NCI-H1930 (cell line): ENCODE results near the gene HJV.
A peak's percentile ranks its signal among the peaks of the same experiment; 100 is the strongest.

Experiments used
- DNase-seq, 2 experiments: peaks; one replicate each; lab custom pipeline; 2025; lab: John Stamatoyannopoulos, UW

HJV gene

DNA sequence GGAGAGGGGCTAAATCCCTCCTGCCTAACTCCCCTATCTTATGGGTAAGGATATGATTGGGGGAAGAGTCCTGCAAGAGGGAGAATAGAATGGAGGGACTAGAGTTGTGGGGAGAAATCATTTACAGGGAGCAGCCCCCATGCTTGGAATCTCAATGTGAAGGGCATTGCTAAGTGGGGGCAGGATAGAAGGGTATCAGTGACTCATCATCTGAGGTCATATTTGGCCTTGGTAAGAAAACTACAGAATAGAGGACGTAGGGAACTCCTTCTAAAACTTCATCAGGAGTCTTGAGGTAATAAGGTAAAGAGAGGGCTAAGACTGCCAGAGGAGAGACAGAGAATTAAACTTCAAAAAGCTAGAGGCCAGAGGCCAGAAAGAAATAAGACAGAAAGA, 487 bp downstream of the HJV start:
- no peak for DNase-seq

DNA sequence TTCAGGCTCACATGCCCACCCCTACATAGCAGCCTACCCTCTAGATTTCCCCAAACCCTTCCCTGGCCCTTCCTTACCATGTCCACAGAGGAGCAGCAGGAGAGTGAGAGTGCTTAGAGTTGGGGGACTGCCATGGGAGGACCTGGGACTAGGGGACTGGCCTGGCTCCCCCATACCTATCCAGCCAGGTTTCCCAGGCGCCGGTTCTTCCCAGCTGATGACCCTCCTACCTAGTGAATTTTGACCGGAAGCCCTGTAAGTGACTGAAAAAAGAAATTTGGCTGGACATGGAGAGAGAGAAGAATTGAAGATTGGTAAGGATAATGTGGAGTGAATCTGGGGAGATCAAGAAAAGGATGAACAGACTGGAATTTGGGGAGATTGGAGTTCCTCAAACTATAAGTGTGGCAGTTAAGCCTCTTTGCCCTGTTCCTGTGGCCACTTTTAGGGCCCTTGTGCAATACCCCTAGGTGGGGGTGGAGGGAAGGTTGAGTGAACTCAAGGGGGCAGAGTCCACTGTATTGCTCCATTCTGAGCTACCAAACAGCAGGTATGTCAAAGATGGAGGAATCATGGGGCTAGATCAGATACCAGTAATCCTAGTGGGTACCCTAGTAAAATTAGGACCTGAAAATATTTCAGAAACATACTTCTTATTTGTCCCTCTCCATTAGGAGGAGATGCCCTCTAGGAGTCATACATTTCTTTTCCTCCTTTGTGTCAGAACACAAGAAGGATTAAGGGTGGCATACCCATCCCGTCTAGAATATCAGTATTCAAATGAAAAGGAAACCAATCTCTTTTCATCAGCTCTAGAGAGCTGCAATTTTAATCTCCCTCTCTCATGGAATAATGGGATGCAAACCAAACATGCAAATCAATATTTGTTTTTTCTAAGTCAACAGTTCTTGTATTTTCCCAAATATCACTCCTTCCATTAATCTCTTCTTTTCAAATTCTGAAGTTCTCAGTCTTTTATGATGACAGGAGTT, 1.2 kb downstream of the HJV start:
- no peak for DNase-seq

DNA sequence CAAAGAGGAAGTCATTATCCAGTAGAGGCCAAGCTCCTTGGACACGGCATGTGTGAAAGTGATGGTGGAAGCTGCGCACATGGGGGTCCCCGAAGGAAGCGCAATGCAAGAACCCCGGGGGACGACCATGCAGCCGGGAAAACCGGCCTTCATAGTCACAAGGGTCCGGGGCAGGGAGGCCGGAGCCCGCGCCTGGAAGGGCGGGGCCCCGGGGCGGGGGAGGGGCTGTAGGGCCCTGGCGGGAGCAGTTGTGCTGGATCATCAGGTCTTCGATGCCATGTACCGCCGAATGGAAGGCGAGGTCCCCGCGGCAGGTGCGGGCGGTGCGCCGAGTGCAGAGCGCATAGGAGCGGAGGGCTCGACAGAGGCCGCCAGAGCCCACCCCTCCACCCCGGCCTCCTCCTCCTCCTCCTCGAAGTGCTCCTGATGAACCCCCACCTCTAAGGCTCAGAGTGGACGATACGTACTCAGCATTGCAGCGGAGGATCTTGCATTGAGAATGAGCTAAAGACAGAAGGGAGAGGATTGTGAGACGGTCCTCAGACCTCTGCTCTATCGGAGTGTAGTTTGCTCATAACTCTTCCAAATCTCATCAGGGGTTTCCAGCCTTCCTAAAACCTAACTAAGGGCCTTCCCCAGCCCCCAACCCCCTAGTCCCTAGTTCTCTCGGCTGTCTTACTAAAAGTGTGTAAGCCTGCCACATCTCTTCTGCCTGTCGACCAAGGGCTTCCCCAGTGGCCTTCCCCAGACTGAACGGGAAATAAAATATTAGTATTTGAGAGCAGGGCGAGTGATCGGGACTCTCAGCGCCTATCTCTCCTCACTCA, 2.1 kb downstream of the HJV start:
- no peak for DNase-seq

DNA sequence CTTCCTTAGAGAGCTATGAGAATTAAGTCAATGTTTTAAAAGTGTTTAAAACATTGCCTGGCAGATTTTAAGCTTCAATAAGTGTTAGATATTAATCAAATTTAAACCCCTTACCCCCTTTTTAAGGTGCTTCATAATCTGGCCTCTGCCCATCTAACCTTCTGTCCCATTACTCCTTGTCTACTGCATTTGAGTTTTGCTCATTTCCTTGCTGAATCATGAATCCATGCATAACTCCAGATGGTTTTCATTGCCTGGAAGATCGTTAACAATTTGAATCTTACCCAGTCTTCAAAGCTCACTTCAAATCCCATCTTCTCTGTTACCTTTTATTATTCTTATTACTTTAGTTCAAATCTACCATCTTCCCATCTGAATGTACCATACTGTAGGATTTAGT, 4.6 kb downstream of the HJV start:
- DNase-seq: no peak

DNA sequence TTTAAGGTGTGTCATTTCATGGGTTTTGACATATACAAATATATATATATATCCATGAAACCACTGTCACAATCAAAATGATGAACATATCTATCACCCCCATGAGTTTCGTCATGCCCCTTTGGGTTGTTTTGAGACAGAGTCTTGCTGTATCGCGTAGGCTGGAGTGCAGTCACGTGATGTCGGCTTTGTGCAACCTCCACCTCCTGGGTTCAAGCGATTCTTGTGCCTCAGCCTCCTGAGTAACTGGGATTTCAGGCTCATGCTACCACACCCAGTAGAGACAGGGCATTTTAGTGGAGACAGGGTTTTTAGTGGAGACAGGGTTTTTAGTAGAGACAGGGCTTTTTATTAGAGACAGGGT, 8.0 kb downstream of the HJV start:
- no peak for DNase-seq

DNA sequence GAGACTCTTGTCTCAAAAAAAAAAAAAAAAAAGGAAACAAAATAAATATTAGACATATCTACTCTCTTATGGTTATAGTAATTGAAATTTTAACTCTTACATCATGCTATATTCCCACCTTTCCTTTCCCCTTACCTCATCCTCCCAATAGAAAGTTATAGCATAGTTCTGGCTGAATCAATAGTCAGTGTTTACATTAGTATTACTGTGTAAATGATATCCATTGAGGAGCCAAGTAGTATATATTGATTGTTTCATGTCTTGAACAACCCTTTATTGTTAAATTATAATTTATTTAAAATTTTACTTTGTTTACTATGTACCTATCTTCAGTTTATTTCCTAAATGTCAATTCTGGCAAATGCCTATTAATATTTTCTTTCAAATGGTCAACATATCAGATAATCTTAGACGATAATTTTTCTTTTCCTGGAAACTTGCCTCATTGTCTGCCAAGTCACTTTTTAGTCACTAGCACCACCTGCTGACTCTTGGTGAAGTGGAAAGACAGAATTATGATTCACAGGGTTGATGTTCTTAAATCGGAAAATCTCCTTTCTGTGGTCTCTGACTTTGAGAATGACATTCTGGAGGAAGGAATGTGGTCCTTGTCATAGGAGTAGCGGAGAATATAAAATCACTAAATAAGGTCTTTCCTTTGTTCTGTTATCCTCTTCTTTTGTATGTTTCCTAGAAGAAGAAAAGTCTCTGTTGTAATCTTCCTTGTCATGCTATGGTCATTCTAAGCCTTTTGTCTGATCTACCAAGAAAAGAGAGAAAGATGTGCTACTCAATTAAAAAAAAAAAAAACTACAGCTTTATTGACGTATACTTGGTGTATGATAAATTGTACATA, 8.6 kb downstream of the HJV start:
- DNase-seq: peak; percentile 6 to 56

DNA sequence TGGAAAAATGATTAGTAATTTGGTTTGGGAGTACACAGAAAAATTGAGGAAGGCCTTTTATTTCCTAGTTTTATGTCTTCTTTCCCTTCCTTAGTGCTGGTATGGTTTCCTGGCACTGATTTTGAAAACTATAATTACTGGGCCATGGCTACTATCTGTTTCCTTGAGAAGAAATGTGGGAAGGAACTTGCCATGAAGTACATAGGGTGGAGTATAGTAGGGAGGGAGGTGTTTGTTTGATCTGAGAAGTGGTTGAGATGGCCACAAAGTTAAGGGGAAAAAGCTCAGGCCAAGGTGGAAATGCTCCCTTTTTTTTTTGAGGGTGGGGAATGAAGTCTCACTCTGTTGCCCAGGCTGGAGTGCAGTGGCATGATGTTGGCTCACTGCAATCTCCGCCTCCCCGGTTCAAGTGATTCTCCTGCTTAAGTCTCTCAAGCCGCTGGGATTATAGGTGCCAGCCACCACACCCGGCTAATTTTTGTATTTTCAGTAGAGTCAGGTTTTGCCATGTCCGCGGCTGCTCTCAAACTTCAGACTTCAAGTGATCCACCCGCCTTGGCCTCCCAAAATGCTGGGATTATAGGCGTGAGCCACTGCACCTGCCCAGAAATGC, 11.3 kb downstream of the HJV start:
- DNase-seq: no peak

DNA sequence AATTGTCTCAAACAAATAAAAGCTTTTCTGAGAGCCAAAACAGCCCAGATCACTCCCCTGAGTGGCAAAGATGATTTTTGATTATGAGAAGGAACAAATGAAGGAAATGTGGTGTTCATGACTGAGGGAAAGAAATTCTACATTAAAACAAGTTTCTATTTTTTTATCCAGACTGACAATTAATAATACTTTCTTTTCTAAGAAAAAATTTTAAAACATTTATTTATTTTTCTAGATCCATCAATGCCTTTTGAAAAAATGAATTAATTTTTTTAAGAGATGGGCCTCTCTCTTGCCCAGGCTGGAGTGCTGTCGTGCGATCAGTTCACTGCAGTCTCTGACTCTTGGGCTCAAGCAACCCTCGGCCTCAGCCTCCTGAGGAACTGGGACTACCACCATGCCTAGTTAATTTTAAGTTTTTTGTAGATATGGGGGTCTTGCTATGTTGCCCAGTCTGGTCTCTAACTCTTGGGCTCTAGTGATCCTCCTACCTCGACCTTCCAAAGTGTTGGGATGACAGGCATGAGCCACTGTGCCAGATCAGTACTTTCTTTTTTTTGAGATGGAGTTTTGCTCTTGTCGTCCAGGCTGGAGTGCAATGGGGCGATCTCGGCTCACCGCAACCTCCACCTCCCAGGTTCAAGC, 13.9 kb downstream of the HJV start:
- no peak for DNase-seq

DNA sequence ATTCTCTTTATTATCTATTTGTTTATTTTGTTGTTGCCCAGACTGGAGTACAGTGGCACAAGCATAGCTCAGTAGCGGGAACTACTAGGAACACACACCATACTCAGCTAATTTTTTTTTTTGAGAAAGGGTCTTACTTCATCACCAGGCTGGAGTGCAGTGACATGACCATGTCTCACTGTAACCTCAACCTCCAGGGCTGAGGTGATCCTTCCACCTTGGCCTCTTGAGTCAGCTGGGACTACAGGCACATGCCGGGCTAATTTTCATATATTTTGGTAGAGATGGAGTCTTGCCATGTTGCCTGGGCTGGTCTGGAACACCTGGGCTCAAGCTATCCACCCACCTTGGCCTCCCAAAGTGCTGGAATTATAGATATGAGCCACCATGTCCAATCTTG, 19.8 kb downstream of the HJV start:
- no peak for DNase-seq

DNA sequence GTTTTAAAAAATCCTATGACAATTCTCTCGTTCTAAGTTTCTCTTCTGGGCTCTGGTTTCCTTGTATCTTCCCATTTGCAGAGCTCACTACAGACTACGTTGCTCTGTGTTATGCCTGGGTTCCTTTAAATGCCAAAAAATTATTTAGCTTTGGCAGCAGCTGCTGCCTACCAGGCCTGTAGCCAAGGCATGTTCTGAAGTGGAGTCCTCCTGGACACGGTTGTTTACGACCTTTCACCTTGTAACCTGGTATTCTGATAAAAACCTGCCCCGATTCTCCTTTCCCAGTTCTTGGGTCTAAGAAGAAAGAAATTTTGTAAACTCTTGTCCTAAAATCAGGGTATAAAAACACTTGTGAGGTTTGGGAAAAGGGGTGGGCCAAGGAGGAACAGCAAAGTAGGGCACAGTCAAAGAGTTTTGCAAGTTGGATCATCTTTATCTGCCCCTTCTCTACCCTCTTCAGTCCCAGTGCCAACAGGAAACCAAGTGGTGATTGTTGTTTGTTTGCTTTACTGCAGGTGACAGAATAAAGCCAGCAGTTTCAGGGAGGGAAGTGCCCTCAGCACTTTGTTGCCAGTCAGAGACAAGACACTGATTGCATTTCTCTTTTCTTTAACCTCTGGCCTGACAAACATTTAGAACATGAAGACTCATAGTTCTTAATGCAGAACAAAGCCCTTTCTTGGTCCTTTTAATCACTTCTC, 22.1 kb downstream of the HJV start:
- DNase-seq: no peak

DNA sequence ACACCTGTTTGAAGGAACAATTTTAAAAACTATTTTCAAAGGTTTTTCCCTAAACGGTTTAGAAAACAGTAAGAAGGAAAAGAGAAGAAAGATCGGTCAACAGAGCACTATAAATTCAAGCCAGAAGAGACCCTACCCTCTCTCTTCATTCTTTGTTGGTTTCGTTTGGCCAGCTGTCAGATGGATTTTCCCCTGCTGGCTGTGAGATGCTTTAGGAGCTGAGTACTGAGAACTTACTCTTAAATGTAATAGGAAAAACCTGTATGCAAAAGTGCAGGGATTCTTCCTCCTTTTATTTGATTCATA, 23.9 kb downstream of the HJV start:
- DNase-seq: no peak

DNA sequence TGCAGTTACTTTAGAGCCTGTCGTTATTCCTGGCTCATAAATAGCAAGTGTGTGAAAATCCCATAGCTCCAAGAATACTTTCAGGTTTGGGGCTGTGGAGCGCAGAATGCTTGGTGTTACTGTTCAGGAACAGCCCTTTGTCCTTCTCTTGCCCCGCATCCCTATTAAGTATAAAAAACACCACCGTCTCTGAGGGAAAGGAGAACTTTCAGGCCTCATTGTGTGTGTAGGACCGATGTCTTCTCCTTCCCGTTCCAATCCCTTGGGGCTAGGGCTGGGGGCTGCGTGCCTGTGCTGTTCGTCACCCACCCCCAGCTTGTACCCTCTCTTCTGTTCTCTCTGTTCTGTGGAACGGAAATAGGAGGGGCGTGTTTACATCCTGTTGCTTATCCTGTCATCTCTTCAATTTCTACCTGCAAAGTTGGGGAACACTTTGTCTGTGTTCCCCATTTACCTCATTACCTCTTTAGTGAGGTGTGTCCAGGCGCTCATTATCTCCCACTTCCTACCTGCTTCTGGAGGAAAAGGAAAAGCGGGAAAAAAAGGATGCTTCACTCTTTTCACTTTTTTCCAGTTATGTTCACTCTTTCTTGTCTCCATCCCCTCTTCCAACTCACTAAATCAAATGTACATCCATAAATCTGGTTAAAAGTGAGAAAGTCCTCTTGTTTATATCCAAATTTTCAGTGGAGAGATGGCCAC, 24.4 kb downstream of the HJV start:
- no peak for DNase-seq

DNA sequence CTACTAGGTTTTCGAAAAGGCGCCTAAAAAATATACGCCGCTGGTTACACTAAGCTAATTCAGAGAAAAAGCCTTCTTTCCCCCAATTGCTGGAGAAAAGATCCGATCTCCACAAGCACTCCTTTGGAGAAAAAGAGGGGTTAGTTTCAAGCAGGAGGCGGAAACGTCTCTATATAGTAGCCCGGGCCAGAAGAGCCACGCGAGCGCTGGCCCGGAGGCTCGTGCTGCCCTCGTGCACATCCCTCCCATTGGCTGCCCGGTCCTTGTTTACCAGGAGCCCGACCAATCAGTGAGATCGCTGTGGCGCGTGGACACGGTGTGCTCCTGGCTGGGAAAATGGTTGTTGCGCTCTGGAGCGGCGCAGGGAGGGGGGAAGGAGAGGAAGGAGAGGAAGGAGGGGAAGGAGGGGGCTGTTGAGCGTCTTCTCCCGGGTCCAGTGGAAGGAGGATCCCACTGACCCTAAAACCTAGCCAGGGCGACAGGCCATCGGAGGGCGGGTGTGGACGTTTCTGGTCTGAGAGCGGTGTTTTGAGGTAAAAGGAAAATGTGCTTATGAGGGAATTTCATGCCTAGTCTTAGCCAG, 25.0 kb downstream of the HJV start, which contains the start of gene TXNIP:
Gene TXNIP, minus strand, starts transcription at position 147 of the 583 bp plus-strand sequence. CDS start 313 bp downstream, outside the sequence.
- peak; percentile 96 to 98 for DNase-seq

DNA sequence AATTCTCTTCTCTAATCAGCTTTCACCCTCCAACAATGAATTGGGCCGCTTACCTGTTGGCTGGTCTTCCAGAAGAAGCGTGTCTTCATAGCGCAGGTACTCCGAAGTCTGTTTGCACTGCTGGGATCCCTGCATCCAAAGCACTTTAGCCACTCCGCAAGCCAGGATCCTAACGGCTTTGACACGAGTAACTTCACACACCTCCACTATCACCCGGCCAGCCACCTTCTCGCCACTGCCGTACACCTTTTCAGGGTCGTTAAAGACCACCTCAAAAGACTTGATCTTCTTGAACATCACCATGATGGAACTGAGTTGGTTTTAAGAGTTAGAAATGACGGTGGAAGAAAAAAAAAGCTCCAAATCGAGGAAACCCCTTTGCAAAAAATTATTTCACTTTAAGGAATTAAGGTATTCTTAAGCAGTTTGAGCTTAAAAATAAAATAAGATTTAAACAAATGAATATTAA, 25.5 kb downstream of the HJV start:
- no peak for DNase-seq

DNA sequence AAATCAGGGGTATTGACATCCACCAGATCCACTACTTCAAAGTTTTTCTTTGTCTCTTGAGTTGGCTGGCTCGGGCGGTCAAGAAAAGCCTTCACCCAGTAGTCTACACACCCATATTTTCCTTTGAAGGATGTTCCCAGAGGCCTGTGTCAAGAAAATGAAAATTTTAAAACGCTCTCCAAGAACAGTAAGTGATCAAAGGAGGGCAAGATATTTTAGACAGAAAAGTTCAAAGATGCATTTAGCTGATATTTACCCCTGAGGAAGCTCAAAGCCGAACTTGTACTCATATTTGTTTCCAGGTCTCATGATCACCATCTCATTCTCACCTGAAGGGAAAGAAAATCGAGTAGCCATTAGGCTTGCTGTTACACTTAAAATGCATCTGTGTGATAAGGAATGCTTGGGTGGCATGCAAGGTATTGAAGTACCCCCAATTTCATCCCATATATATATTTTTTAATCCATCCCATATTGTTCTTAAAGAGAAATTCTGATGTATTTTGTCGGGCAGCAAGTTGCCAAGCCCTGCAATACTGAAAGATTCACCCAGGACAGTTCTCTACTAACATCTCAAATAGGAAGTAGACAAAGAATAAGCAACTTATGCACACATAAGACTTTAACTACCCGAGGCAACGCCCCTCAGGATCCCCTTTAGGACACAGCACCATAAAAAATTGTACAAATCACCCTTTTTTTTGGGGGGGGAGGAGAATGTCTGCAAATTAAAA, 26.2 kb downstream of the HJV start:
- no peak for DNase-seq

DNA sequence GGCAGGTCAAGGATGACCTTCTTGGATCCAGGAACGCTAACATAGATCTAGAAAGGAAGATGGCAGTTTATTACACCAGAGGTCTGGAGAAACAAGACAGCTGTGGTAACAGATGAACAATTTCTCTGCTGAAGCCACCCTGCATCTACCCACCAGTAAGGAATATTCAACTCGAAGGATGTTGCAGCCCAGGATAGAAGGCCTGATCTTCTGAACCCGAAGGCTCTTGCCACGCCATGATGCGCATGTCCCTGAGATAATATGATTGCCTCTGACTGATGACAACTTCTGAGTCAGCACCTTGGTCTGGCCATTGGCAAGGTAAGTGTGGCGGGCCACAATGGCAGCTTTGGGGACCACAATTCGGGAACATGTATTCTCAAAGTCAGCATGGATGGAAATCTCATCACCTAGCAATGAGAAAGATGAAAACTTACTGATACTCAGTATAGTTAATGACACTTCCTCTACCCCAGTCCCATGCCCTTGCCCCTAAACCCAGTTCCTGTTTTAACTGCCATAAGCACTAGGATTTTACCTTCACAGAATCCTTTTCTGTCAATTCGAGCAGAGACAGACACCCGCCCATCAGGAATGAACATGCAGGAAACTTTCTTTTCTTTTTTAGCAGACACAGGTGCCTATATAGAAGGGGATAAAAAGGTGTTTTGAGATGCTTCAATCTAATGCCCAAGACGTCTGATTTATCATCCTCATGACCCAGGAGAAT, 27.0 kb downstream of the HJV start:
- DNase-seq: no peak

DNA sequence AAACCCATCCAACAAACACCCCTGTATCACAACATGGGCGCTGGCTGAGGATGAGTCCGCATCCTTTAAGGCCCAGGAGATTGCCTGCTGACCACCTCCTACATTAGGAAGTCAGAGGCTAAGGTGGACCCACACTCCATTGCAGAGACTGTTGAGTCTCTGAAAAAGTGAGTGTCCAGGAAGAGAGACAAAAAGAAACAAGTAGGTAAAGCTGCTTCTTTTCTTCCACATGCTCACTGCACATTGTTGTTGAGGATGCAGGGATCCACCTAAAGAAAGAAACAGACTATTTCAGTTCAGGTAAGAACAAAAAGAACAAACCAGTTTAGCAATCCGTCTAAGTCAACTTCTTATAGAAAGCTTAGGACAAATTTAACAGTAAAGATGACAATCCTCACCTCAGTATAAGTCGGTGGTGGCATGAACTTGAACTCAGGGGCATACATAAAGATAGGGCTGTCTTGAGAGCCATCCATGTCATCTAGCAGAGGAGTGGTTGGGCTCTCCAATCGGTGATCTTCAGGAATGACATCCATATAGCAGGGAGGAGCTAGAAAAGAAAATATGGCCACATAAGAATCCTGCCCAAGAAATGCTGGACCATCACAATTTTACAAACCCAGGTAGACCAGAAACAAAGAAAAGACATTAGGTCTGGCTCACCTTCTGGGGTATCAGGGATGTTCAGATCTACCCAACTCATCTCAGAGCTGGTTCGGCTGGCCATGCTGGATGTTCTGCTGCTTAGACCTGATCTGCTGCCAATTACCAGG, 27.7 kb downstream of the HJV start:
- DNase-seq: no peak
